ENCODE measurements around the gene LIPN. TPM values are rescaled to one million over a fixed set of nuclear protein-coding genes. Genes with fewer than 3 reads are reported as not detected.

LIPN gene
- total and polyA plus RNA-seq, 2 of the 8 experiments (the other 6 are each of a cell fraction or from before 2014, with no cell fraction given), result not detected

DNA sequence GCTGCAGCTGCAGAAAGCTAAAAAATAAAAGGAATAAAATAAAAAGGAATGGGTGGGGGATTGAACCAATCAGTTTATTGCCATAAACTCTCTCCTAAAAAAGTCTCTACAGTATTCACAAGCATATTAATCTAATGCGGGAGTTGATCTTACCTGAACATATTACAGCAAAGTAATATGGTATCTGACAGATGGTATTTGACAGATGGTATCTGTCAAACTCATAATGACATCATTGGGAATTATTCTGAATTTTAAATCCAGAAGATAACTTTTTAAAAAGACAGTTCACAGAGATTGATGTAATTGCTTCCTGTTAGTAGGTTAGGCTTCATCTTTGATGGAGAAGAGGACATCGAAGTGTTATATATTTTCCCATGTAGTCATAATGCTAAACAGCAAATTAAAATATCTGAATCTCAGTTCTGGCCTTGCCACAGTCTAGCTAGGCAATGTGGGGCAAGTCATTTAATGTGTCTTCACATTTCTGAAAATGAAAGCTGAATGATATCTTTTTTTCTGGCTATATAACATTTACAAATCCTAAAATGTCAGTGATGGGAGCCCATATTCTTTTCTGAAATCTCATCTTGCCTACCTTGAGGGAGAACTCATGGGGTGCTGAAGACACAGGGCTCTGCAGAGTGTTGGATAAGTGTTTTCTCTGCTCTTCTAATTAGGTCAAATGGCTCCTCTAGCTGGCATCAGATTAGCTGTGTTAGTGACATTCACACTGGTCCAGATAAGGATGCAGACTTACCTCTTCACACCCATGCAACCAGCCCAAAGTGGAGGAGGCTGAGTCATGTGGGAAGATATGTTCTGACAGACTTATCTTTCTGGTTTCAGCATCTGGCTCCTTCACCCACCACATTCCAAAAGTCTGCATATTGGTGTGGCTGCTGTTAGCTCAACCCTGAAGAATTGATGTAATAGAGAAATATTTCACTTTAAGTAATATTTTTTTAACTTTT, 40.6 kb downstream of the LIPN start (continued):
- TF ChIP-seq CTCF (IDR thresholded peaks at IDR 0.05; ENCODE audit: control extremely low read depth in 1 of 3, insufficient read depth in 1 of 3, low read depth in 1 of 3, low read length in 3 of 3), result no peak
- TF ChIP-seq HDAC2 (IDR thresholded peaks at IDR 0.05; ENCODE audit: borderline replicate concordance in 1 of 2, low read depth in 2 of 2, low read length in 2 of 2), result no peak
- no peak for TF ChIP-seq RAD21 (IDR thresholded peaks at IDR 0.05 in 1 of 2, conservative IDR thresholded peaks at IDR 0.05 in 1 of 2; ENCODE audit: low read depth in 2 of 2, low read length in 2 of 2)
- TF ChIP-seq SUZ12 (IDR thresholded peaks at IDR 0.05; ENCODE audit: low read length), result no peak
- TF ChIP-seq CTBP2 (IDR thresholded peaks at IDR 0.05; ENCODE audit: borderline replicate concordance, insufficient read depth, insufficient read length, low read length), result no peak
- no peak for TF ChIP-seq YY1 (IDR thresholded peaks at IDR 0.05; ENCODE audit: low read depth, low read length)
